HG02840 (cell line): ENCODE measurements around the gene ZSCAN1.
"Not testable (repeated sequence)": the region's sequence is repeated elsewhere in the genome, so short reads cannot be mapped to it uniquely, and the experiment has no call there.

Experiments
- ATAC-seq: cut with Tn5 transposase; IDR thresholded peaks from one replicate; pipeline ENCODE4 v1.9.1; 2021; ENCODE audit warnings: mild to moderate bottlenecking, moderate library complexity, moderate number of reproducible peaks; ENCODE audit not compliant: unreplicated experiment, low FRiP score

ZSCAN1 gene, protein sequence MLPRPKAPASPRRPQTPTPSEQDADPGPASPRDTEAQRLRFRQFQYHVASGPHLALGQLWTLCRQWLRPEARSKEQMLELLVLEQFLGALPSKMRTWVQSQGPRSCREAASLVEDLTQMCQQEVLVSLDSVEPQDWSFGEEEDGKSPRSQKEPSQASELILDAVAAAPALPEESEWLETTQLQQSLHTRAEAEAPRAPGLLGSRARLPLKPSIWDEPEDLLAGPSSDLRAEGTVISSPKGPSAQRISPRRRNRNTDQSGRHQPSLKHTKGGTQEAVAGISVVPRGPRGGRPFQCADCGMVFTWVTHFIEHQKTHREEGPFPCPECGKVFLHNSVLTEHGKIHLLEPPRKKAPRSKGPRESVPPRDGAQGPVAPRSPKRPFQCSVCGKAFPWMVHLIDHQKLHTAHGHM

DNA sequence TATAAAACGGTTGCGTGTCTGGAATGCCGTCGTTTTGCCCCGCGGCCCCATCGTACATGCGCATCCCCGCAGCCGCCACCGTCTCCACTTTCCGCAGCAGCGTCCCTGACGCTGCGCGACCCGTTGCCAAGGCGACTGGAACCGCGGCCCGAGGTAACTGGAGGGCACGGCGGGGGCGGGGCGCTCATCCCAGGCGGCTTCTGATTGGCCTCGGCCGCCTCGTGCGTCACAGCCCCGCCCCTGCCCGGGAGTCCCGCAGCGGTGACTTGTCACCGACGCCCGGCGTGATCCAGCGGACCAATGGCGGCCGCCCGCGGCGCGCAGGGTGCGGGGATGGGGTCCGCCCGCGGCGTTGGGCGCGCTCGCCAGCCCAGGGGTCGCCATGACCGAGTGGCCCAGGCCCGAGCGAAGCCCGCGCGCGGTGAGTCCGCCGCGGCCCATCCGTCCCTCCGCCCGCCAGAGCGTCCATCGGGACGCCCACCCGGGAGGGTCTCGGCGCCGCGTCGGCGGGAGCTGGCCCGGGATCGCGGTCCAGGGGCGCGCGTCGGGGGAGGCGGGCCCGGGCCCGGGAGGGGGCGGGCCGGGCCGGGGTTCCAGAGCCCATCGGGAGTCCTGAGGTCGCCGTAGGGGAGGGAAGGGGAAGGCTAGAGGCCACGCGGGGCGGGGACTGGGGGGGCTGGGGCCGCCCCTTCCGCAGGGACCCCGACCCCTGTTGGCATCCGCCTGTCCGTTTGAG lies at the start of gene ZSCAN1:
TSS of gene ZSCAN1 (plus strand) at position 285 of the 736 bp plus-strand sequence. CDS start 3,812 bp downstream, outside the sequence.
- ATAC-seq = no peak

- ATAC-seq = no peak
Observed at GRCh38 chr19:57992841-57993240, 41.0 kb upstream of the ZSCAN1 start.

GRCh38 chr19:58000677-58001076 lies 33.1 kb upstream of the ZSCAN1 start:
- ATAC-seq = no peak

DNA sequence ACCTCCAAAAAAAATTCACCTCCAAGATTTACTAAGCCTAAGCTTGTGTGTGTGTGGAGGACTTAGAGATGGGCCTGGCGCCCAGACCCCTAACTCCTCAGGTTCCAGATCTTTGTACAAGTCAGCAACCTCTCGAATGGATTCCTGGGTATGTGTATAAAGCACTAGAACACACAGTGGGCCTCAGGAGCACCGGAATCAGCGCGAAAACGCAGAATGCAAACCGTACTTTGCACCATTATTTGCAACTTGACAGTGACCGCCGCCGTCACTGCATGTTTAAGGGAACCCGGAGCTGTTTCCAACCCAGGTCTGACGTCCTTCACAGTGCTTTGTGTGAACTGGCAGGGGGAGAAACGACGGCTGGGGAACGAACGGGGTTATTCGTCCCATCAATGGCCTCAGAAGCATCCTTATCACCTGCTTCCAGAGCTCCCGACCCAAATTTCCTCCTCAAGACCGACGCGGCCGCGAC lies 31.9 kb upstream of the ZSCAN1 start:
- peak; percentile 10 for ATAC-seq

- peak; percentile 88 for ATAC-seq
Observed at GRCh38 chr19:58002384-58003173, 31.2 kb upstream of the ZSCAN1 start, which contains the start of gene ZNF606. ZNF606 (minus strand) TSS chr19:58002820; CDS start chr19:58001319, 1,501 bp downstream.

DNA sequence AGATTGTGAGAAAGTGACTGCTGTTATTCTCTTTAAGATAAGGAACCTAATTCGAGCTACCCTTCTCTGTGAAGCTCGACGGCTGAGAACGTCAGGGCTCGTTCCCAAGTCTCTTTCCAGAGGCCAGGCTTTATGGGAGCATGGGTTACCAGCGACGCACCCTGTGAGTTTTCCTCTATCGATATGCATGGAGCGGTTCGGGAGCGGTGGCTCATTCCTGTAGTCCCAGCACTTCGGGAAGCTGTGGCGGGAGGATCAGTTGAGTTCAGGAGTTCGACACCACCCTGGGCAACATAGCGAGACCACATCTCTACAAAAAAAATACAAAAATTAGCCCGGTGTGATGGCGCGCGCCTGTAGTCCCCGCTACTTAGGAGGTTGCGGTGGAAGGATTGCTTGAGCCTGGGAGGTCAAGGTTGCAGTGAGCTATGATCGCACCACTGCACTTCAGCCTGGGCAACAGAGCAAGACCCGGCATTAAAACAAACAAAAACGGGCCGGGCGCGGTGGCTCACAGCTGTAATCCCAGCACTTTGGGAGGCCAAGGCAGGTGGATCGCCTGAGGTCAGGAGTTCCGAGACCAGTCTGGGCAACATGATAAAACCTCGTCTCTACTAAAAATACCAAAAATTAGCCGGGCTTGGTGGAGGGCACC lies 30.5 kb upstream of the ZSCAN1 start:
- no peak for ATAC-seq

DNA sequence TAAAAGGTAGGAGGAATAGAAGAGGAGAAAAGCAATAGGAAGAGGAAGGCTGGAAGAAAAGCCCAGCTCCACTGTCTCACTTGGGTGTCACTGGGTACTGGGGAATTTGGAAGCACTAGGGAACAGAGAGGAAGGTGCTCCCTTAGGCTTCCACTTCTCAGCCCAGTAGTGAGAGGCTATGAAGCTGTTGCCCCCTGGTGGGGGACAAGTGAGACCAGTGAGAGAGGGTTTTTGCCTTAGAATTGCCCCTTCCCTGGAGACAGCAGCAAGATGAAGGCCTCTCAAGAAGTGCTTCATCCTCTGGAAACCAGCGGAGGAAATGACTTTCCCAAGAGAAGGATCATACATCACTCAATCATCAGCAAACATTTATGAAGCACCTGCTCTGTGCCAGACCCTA lies 26.5 kb upstream of the ZSCAN1 start:
- no peak for ATAC-seq

GRCh38 chr19:58008877-58009276 lies 24.9 kb upstream of the ZSCAN1 start:
- ATAC-seq = not testable (repeated sequence)

DNA sequence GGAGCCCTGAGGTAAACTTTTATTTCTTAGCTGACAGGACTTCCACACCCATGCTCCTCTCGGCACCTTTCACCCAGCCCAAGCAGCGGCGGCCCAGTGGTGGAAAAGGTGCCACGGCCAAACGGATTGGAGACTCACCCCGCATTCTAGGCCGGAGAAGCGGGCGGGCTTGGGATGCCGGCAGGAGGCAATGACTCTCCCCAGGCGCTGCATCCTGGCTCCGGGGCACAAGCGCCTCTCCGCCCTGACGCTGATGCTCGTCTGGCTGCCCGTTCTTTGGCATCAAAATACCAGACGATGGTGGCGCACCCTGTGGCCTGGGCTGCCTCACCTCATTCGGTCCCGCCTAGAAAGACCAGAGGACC lies 24.5 kb upstream of the ZSCAN1 start:
- no peak for ATAC-seq

DNA sequence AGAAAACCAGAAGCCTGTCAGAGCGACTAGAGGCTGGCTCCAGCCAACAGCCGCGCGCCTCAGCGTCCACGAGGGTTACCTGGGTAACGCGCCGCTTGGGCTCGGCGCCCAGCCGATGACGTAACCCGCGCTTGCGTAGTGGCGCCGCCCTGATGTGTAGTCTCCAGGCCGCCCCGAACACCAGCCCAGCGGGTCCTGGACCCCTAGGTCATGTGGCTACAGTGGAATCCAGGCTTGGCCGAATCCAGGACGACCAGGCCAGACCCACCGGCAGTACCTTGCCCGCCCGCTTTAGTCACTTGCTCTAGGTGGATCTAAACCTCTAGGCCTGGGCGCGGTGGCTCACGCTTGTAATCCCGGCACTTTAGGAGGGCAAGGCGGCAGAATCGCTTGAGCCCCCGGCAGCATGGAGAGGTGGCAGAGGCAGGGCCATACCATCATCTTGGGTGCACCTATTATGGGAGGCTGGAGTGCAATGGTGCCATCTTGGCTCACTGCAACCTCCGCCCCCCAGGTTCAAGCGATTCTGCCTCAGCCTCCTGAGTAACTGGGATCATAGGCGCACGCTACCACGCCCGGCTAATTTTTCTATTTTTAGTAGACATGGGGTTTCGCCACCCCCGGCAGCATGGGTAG lies 24.0 kb upstream of the ZSCAN1 start:
- ATAC-seq = no peak

- ATAC-seq = no peak
Observed at GRCh38 chr19:58010507-58010906, 23.3 kb upstream of the ZSCAN1 start.

DNA sequence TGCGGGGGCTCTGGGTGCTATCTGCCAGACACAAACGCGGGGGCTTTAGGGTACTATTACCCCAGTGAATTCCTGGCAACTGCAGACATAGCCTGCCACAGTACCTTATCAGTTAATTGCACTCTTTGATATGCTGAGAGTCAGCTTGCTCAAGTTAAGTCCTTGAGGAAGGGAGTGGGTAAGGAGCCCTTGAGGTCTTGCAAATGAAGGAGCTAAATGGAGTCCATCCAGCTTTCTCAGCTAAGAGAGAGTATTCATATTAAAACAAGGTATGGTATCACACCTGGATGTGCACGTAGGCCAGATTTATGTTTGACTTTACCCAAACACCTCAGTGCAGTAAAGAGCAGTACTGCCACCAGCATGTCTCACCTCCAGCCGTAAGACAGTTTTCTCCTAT lies 19.7 kb upstream of the ZSCAN1 start:
- ATAC-seq = no peak

DNA sequence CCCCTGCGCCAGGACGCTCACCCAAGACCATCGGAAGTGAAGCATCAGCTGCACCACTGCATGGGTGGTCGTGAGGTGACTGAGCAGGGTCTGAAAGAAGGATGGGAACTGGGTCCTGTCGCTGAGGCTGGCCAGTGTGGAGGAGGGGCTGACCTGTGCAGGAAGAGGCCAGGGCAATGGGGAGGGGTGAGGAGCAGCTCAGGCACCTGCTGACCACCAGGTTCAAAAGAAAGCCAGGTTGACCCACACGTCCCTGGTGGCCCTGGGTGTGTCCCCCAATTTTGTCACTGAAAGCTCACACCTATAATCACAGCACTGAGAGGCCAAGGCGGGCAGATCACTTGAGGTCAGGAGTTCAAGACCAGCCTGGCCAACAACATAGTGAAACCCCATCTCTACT lies 13.7 kb upstream of the ZSCAN1 start:
- ATAC-seq = no peak

DNA sequence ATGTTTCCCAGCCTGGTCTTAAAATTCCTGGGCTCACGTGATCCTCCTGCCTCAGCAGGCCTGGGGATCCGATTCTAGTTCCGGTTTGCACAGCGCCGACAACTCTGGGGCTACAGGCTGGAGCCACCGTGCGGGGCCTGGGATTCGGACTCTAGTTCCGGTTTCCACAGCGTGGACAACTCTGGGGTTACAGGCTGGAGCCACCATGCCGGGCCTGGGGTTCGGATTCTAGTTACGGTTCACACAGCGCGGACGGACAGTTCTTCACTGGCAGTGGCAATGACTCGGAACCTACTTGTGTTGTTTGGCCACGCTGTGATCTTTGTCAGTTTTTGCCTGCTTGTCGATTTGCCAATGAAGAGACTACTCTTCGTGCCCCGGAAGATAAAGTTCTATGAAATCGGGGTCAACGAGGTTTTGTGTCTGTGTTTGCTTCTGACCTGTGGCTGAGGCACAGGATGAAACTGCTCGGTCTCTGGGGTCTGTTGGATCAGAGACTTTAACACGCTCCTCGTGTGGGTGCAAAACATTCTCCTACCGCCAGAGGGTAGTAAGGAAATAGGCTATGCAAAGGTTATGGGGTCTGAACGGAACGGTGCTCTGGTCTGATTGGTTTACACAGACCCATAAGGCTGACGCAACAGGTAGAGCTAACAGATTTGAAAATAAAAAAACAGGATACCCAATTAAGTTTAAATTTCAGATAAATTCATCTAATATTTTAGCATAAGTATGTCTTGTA lies 12.1 kb upstream of the ZSCAN1 start:
- ATAC-seq = no peak

- ATAC-seq = no peak
Observed at GRCh38 chr19:58022283-58022660, 11.6 kb upstream of the ZSCAN1 start.

- ATAC-seq = no peak
Observed at GRCh38 chr19:58024661-58025060, 9.2 kb upstream of the ZSCAN1 start.

DNA sequence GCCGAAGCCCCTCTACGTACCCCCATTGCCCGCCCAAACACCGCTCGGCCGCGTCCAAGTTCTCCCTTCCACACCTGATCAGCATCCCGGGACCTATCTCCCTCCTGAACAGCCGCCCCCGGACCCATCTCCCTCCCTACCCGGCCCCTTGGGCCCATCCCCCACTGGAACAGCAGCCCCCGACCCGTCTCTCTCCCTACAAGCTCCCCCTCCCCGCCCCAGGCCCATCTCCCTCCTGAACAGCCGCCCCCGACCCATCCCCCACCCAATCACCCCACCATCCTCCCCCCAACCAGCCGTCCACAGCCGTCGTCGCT lies 610 bp downstream of the ZSCAN1 start:
- ATAC-seq = no peak

GRCh38 chr19:58035863-58036262 lies 2.0 kb downstream of the ZSCAN1 start:
- no peak for ATAC-seq

DNA sequence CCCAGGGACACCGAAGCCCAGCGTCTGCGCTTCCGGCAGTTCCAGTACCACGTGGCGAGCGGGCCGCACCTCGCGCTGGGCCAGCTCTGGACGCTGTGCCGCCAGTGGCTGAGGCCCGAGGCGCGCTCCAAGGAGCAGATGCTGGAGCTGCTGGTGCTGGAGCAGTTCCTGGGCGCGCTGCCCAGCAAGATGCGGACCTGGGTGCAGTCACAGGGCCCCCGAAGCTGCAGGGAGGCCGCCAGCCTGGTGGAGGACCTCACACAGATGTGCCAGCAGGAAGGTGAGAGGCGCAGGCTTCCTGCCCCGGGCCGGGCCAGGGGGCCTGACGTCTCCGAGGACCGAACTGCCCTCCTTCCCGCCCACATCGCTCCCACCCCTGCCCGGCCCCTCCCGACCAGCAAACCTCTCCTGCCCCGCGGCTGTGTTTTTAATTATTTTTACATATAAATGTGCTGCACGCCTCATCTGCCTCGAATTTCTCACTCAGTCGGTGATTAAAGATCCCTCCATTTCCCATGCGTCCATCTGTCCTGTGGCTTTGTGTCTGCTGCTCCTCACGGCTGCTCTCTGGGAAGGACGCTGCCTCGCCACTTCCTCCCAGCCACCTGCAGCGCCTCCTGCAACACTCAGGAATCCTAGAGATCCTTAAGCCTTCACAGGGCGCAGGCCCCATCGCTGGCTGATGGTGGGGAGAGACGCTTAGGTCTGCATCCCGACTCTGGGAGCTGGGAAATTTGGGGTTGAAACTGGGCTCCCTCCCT lies 4.3 kb downstream of the ZSCAN1 start:
- ATAC-seq = no peak
